Natural killer cell (primary cell): Measurements from ENCODE around the gene TRAK1. TPM values are rescaled to one million over a fixed set of nuclear protein-coding genes. Genes with fewer than 3 reads are reported as not detected.

ENCODE experiments used
- ATAC-seq, 3 donors: fragments of 150-1000 bp in 2 of 3; fragments of 200-7000 bp in 1 of 3; cut with Tn5 transposase; 1 replicate in 1 of 3; 2 replicates in 2 of 3; pipeline ENCODE4 v1.10.0; 2021; ENCODE audit warnings: mild to moderate bottlenecking in 2 of 3, moderate library complexity in 2 of 3
- DNase-seq, 2 donors: peaks; one replicate each; pipeline versions ENCODE4 v3.0.0 to v3.0.0-alpha.2; 2013 to 2021; ENCODE audit warnings: mixed read lengths in 1 of 2
- H3K27ac ChIP-seq: one replicate; pipeline ENCODE4 v1.5.1; 2013; ENCODE audit warnings: mild to moderate bottlenecking, low read length
- H3K27me3 ChIP-seq: one replicate; pipeline ENCODE4 v1.6.1; 2013; ENCODE audit warnings: low read length; ENCODE audit not compliant: control insufficient read depth, insufficient read depth
- H3K36me3 ChIP-seq: one replicate; pipeline ENCODE4 v1.6.1; 2013; ENCODE audit warnings: low read length; ENCODE audit not compliant: control insufficient read depth, insufficient read depth
- H3K4me1 ChIP-seq: one replicate; pipeline ENCODE4 v1.6.1; 2013; ENCODE audit warnings: low read length; ENCODE audit not compliant: control insufficient read depth, insufficient read depth
- H3K4me3 ChIP-seq: one replicate; pipeline ENCODE4 v1.5.1; 2013; ENCODE audit warnings: low read length
- H3K9me3 ChIP-seq: one replicate; pipeline ENCODE4 v1.6.1; 2013; ENCODE audit warnings: low read length; ENCODE audit not compliant: control insufficient read depth, insufficient read depth
- H3K27ac Mint-ChIP-seq, 2 donors: one replicate each; pipeline ENCODE4 v1.8.0; 2022; ENCODE audit warnings: mild to moderate bottlenecking in 2 of 2, mixed read lengths in 2 of 2, moderate library complexity in 1 of 2
- H3K27me3 Mint-ChIP-seq, 2 donors: one replicate each; pipeline ENCODE4 v1.8.0; 2022; ENCODE audit warnings: low read depth in 2 of 2, mixed read lengths in 2 of 2
- H3K36me3 Mint-ChIP-seq: one replicate; pipeline ENCODE4 v1.8.0; 2022; ENCODE audit warnings: mixed read lengths
- H3K4me1 Mint-ChIP-seq, 2 donors: one replicate each; pipeline ENCODE4 v1.8.0; 2022; ENCODE audit warnings: mixed read lengths in 2 of 2
- H3K4me3 Mint-ChIP-seq: one replicate; pipeline ENCODE4 v1.8.0; 2022; ENCODE audit warnings: mild to moderate bottlenecking, moderate library complexity, mixed read lengths
- H3K9me3 Mint-ChIP-seq, 2 donors: one replicate each; pipeline ENCODE4 v1.8.0; 2022; ENCODE audit warnings: mixed read lengths in 2 of 2
- CTCF ChIP-seq: fragments of 200-600 bp; IDR thresholded peaks from one replicate; pipeline ENCODE4 v1.8.0; 2022; ENCODE audit warnings: antibody characterized with exemption
- WGBS: methylation state at CpG from one replicate; pipeline ENCODE4 v1.1.7; 2013; ENCODE audit warnings: missing lambda C conversion rate; ENCODE audit not compliant: insufficient coverage; 5-methylcytosine and 5-hydroxymethylcytosine counted together
- intact Hi-C: fragments of 100-400 bp; cut with micrococcal nuclease; formaldehyde crosslinking; loops from one replicate; pipeline ENCODE4 v1.14.2; 2022
- total RNA-seq, 4 donors: library from RNA; stranded (reverse); fragments of 120-200 nt in 1 of 4; gene quantifications; one replicate each; pipeline versions ENCODE4 v1.2.3 to v1.2.4, GENCODE V29; 2013 to 2022

TRAK1 gene
- total RNA-seq, 3 donors from 2014 or later (not counting 1 experiment from before 2014, with no cell fraction given), result 30.7 to 31.8 (median 31.8) TPM

GRCh38 chr3:42070089-42070488, 21.1 kb upstream of the TRAK1 start:
- H3K27me3 ChIP-seq, result no peaks in the 10 kb centered on the region
- no peaks in the 10 kb centered on the region for H3K36me3 Mint-ChIP-seq
- ATAC-seq (no peak), DNase-seq (no peak)
- H3K27ac Mint-ChIP-seq, result no peak overlapping the region
- no peak overlapping the region for H3K4me3 Mint-ChIP-seq
- H3K9me3 Mint-ChIP-seq, result no peaks in the 10 kb centered on the region
- no peaks in the 10 kb centered on the region for H3K36me3 ChIP-seq
- no peak overlapping the region for H3K27ac ChIP-seq
- intact Hi-C loops, result no loop called here
- no peaks in the 10 kb centered on the region for H3K9me3 ChIP-seq
- peaks cover 30% of the 10 kb centered on the region for H3K4me1 ChIP-seq
- no peaks in the 10 kb centered on the region for H3K27me3 Mint-ChIP-seq
- H3K4me3 ChIP-seq, result no peak overlapping the region
- TF ChIP-seq CTCF, result no peak
- H3K4me1 Mint-ChIP-seq, result peaks cover 43 to 76% of the 10 kb centered on the region in 2 donors
- 100% methylated on average over 2 of the region's 2 CpGs for WGBS

- Histone ChIP-seq H3K36me3 (no peaks in the 10 kb centered on the region), H3K27me3 (no peaks in the 10 kb centered on the region), H3K4me1 (peaks cover 30% of the 10 kb centered on the region), H3K9me3 (no peaks in the 10 kb centered on the region), H3K27ac (no peak overlapping the region), H3K4me3 (no peak overlapping the region)
- DNase-seq (no peak), ATAC-seq (no peak)
- TF ChIP-seq CTCF, result no peak
- Mint-ChIP-seq H3K36me3 (no peaks in the 10 kb centered on the region), H3K9me3 (no peaks in the 10 kb centered on the region), H3K4me3 (no peak overlapping the region), H3K27me3 (no peaks in the 10 kb centered on the region), H3K27ac (no peak overlapping the region), H3K4me1 (peaks cover 43 to 76% of the 10 kb centered on the region in 2 donors)
- intact Hi-C loops, result no loop called here
- WGBS, result 100% methylated on average over 1 of the region's 1 CpG
Observed at GRCh38 chr3:42070524-42070923, 20.6 kb upstream of the TRAK1 start.

- H3K27me3 Mint-ChIP-seq, result no peaks in the 10 kb centered on the region
- no peak for TF ChIP-seq CTCF
- peak in 1 of 3 donors; percentile 43 for ATAC-seq
- Histone ChIP-seq H3K27ac (no peak overlapping the region), H3K4me1 (peaks cover 20% of the 10 kb centered on the region), H3K27me3 (no peaks in the 10 kb centered on the region), H3K9me3 (no peaks in the 10 kb centered on the region), H3K36me3 (no peaks in the 10 kb centered on the region), H3K4me3 (no peak overlapping the region)
- intact Hi-C loops, result no loop called here
- DNase-seq, result no peak
- no peaks in the 10 kb centered on the region for H3K9me3 Mint-ChIP-seq
- peak overlapping the region in 1 of 2 donors; percentile 9 for H3K27ac Mint-ChIP-seq
- H3K4me1 Mint-ChIP-seq, result peaks cover 36 to 64% of the 10 kb centered on the region in 2 donors
- 22% methylated on average over 17 of the region's 17 CpGs for WGBS
- no peaks in the 10 kb centered on the region for H3K36me3 Mint-ChIP-seq
- no peak overlapping the region for H3K4me3 Mint-ChIP-seq
Observed at GRCh38 chr3:42071904-42072812, 19.0 kb upstream of the TRAK1 start.
